DOHH2 (cell line): ENCODE data around the gene DRD5.

ENCODE experiments used
- CTCF ChIP-seq: fragments of 200-600 bp; sonication (generic); IDR thresholded peaks from one replicate; pipeline ENCODE4 v1.5.1; 2014; ENCODE audit warnings: antibody characterized with exemption, mild to moderate bottlenecking, low read depth, low read length; ENCODE audit not compliant: poor library complexity, severe bottlenecking
- EZH2phosphoT487 ChIP-seq: fragments of 200-600 bp; sonication (generic); IDR thresholded peaks from 2 replicates; pipeline ENCODE4 v1.6.1; 2017; ENCODE audit warnings: borderline replicate concordance, mild to moderate bottlenecking, antibody characterized with exemption, low read length, moderate library complexity, mixed read lengths

- TF ChIP-seq CTCF = no peak
- TF ChIP-seq EZH2phosphoT487 = no peak
These were observed 31.3 kb downstream of the DRD5 start for GRCh38 chr4:9812501-9813340.
